HG03060 (cell line): ENCODE results near the gene NCKIPSD.

Experiments used
- ATAC-seq: cut with Tn5 transposase; IDR thresholded peaks from one replicate; pipeline ENCODE4 v1.9.1; 2021; ENCODE audit warnings: low read depth, moderate number of reproducible peaks; ENCODE audit not compliant: unreplicated experiment

NCKIPSD gene

DNA sequence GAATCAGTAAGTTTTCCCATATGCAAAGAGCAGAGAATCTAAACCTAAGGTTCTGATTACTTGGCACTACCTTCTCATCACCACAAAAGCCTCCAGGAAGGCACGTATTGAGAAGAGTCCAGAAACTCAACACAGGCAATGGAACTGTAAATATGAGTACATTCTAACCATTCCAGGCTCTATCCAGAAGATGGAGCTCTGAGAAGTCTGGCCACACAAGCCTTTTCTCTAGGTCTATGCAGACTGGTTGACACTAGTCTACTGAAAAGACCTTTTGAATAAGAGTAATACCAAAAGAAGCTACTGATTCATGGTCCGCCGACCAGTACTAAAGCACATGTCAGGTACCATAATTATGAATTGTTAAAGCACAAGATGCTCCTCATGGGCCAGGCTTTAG lies 12.2 kb upstream of the NCKIPSD start:
- ATAC-seq = no peak

DNA sequence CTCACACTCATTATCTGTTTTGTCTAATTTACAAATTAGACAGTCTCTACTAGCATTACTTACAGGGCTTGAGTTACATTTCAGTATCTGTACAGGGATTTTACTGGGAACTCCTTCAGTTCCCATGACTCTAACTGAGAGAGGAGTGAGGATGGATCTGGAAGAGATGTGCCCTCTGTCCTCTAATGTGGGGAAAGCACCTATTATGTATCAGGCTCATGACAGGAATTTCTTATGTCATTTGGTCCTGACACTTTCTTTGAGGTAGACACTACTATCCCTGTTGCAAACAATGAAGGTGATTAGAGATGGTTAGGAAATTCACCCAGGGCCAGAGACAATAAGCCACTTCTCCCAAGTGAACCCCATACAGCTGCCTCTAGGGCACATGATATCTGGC lies 10.9 kb upstream of the NCKIPSD start:
- no peak for ATAC-seq

DNA sequence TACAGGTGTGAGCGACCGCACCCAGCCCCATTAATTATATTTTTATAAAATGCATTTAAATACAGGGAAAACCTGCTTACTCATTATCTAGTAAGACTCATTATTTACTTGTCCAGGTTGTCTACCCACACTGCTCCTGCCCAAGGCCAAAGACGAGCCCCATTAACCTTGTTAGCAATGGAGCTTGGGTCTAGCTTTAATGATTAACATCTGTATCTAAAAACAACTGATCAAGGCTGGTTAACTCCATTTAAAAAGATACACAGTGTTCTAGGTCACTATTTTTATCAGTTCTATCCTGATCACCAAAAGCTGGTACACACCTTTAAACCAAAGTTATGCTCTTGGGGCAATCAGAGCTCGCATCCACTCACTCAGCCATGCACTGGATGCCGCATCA lies 10.4 kb upstream of the NCKIPSD start:
- no peak for ATAC-seq

DNA sequence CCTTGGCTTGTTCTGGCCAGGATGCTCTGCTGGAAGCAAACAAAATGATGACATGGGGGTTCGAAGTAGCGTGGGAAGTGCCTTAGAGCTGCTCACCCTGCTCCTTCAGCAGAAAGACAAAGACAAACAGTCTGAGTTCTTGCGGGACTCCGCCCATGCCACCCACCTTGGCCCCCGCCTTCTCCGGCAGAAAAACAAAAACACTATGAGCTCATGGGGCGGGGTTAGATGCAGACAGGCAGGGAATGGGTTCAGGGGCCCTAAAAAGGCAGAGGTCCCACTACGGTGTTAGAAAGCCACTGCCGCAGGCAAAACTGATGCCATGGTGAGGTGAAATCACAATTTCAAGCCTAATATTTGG lies 9.7 kb upstream of the NCKIPSD start:
- ATAC-seq = no peak

DNA sequence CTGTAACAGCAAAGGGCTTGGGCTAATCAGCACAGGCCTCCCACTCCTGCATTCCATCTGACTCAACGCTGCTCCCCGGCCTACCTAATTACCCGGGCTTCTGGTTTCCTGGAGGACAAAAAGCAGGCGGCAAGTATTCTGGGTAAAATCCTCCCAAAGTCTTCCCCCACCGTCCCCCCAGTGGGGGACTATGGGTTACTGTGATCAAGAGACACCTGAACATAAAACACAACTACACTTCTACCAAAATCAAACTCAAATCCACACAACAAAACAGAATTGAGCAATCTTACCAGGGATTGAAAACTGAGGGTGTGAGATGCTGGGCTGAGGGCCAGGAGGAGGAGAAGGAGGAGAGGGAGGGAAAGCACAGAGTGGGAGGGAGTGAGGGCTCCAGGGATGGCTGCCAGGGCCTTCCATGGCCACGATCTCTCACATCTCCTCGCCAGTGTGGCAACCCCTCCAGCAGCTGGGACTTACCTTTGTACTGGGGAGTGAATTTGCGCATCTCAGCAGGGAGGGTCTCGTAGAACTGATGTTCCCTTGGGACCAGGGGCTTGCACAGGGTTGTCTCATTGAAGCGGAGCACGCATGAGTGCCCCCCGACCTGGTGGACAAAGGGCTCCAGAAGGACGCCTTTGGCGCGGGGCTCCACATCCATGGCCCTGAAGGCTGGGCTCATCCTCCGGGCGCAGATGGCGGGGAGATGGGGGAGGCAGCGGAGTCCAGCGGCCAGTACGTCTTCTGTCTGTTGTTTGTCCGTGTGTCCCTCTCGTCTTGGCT lies 9.1 kb upstream of the NCKIPSD start:
- ATAC-seq = no peak

DNA sequence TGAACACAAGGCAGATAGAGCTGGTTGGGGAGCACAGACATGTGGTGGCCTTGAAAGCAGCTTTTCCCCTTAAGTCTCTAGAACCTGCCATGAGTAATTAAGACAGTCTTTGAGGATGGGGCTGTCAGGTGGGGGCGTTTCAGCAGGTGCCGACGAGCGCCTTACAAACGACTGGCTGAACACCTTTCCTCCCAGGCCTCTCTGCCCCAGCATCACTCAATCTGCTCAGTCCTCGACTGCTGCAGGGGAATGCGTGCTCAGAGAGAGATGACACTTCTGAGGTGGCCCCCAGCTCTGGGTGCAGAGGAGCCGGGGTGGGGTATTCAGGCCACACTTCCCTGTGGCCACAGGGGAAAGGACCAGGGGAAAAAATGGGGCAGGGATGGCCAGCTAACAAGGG lies 8.1 kb upstream of the NCKIPSD start:
- ATAC-seq = no peak

DNA sequence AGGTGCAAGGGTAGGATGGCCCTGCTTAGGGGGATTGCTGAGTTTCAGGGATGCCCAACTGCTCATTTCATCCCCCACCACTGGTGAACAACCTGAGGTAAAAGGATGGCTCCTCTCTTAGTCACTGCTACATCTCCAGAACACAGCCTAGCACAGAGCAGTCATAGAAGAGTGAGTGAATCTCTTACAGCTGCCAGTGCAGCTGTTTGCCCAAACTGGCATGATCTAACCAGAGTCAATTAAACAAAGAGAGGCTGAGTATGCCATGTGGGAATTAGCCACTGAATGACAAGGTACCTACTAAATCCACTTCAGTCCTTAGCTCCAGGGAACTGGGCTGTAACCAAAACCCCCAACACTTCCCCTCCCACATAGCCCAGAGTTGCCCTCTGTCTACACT lies 6.8 kb upstream of the NCKIPSD start:
- ATAC-seq = no peak

DNA sequence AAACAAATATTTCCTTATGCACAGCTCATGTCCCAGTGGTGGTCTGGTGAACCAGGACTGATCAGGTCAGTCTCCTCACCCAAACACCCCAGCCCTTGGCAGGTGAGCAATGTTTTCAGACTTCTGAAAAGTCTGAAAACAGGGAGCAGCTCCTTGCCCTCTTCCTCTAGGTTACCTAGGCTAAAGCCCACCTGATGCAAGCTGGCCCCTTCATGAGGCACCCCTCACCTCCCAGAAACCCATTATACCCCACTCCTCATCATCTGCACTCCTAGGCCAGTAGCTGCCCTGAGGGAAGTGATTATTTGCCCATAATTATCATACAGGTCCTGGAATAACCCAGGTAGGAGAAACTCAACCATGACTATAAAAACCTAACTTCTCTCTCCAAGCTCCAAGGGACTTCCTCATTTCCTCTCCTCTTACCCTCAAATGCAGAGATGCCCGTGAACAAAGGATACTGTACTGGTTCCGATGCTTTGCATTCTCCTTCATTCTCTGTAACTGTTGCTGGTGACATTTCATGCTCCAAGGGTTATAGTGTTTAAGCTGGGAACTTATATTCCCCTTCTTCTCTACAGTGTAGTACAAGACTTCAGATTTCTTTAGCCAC lies 5.2 kb upstream of the NCKIPSD start:
- no peak for ATAC-seq

DNA sequence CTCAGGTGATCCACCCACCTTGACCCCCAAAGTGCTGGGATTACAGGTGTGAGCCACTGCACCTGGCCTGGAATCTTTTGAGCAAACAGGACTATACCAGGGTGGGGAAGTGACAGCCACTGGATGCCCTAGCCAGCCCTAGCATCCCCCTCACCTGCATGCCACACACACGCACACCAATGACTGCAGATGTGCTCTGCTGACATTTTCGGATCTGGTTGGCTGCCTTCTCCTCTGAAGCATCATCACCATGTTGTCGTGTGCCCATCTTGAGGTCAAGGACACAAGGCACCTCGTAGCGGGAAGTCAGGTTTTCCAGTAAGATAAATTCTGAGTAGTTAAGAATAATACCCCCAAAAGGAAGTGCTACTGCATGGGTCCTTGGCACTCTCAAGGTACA lies 3.7 kb upstream of the NCKIPSD start:
- ATAC-seq = no peak

DNA sequence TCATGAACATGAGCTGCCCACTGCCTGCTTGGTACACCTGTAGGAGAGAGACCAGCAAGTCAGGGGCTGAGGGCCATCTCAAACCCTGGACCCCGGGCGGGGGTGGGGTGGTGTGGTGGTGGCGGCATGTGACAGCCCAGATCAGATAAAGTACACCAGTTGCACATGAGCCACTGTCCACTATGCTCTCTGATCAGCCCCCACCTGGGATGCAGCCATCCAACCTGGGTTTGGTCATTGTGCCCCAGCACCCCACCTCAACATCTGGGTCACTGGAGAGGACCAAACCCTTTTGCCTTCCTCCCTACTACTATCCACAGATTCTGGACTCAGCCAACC lies 3.0 kb upstream of the NCKIPSD start:
- ATAC-seq = no peak

DNA sequence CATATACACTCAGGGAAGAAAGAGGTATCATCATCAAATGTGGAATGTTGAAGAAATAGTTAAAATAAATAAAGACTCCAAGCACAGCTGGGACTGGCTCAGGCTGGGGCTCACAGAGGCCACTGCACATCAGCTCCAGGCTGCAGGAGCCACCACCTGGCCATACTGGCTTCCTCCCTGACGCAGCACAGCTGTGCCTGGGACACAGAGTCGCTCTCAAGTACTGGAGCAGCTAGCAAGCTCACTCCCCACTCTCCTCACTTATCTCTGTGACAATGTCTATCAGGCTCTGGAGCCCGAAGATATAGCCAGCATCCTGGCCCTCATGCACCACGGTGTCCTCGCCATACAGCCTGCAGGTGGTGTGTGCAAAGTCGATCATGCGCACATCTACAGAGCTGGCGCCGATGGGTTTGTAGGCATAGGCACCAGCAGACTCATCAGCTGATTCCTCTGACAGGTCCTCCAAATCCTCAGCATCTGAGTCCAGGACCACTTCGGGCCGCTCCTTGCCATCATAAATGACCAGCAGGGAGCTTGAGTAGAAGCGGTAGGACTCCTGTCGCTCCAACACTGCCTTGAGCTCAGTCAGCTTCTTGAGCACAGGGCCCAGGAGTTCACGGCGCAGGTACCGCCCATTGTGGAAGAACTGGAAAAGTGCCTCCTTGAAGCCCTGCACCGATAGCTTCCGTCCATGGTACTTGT lies 2.5 kb upstream of the NCKIPSD start:
- ATAC-seq = no peak

DNA sequence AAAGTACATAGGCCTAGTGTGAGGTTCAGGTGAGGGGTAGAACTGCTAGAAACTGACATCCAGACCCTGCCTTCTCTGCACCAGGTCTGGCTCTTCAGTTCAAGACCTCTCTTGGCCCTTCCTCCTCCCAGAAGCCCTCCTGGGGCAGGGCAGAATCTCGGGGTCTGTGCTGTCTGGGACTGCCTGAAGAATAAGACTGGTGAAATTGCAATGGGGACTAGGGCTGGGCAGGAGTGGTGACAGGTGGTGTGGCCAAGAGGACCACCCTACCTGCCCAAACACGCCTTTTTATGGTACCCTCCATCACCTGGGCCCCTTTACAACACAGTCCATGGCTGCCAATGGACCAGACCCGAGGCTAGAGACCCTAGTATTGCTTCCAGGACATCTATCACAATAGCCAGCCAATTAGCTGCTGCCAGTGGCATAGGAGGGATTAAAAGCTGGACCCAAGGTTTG lies 1.5 kb upstream of the NCKIPSD start:
- no peak for ATAC-seq

DNA sequence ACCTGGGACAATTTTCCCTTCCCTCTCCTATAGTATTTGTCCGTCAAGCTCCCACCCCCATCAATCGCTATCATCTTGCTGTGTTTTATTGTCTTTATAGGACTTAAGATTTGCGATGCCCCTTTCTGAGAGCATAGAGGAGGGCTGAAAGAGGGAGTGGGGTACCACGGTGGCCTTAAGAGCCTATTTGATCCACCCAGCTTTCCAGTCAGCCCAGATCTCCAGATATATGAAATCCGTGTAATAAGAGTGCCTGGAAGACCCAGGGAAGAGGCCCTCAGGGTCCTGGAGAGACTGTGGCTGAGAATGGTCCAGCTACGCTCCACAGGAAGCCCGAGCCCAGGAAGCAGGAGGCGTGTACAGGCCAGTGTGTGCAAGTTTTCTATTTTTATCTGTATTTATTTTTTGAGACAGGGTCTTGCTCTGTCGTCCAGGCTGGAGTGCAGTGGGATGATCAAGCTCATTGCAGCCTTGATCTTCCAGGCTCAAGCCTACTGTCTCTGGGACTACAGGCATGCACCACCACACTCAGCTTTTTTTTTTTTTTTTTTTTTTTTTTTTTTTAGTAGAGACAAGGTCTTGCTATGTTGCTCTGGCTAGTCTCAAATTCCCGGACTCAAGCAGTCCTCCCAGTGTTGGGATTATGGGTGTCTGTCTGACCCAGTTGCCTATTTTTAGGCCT lies 964 bp upstream of the NCKIPSD start:
- ATAC-seq = no peak

DNA sequence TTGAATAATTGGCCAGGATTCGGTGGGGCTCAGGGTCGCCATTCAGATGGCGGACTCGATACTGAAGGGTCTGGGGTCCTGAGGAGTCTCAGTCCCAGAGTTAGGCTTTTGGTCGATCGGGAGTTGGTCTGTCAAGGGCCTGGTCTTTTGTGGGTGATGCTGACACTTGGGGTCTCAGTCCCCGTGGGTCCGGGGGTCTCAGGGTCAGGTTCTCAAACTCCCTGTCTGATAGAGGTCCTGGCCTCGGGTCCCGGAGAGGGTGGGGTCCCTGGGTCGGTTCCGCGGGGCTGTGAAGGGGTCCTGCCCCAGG lies 467 bp downstream of the NCKIPSD start:
- no peak for ATAC-seq

DNA sequence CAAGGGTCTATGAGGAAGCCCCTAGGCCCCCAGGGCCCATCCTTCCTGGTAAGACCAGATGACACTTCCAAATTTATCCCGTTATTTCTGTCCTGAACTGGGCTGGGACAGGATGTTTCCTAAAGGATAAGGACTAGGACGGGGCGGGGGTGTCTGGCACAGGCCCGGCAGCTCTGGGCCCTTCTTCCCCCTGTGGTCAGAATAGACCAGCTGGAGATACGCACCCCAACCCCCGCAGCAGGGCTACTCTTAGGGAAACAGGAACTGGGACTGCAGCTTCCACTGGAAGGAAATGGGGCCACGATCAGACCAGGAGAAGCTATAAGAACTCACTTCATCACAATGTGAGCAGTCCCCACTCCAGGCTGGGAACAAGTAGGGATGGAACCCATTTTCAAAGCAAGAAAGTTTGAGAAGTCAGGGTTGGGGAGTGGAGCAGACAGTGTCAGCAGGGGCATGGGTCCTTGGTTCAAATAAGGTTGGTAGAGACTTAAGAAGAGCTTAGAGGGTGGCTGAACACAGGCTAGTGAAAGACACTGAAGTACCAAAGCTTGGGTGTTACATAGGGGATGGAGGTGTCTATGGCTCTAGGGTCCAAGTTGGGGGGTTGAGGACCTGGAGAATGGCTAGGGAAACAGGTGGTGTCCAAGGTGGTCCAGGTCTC lies 1.1 kb downstream of the NCKIPSD start:
- ATAC-seq = no peak

DNA sequence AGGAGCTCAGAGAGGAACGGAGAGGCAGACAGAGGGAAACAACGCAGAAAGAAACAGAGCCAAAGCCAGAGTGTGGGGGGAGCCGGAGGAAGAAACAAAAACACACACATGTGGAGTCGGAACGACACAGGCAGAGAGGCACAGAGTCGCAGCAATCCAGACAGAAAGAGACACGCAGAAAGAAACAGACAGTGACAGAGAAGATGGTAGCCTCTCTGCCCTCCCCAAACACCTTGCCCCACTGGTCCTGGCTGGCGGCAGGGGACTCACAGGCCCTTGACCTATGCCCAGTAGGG lies 1.7 kb downstream of the NCKIPSD start:
- ATAC-seq = no peak

DNA sequence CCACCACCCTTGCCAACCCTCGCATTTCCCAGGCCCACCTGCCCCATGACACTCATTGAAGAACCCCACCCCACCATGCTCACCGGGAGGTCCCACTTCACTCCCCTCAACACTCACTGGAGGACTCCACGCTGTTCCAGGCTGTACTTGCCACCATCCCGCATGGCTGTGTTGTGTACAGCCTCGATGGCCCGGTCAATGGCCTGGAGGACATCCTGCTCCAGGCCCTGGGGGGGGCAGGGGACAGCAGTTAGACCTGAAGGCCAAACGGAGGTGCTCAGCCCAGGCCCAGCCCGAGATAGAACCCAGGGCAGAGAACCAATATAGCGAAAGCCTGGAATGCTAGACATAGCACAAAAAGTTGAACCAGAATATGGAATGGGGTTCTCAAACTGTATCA lies 2.9 kb downstream of the NCKIPSD start:
- ATAC-seq = no peak

DNA sequence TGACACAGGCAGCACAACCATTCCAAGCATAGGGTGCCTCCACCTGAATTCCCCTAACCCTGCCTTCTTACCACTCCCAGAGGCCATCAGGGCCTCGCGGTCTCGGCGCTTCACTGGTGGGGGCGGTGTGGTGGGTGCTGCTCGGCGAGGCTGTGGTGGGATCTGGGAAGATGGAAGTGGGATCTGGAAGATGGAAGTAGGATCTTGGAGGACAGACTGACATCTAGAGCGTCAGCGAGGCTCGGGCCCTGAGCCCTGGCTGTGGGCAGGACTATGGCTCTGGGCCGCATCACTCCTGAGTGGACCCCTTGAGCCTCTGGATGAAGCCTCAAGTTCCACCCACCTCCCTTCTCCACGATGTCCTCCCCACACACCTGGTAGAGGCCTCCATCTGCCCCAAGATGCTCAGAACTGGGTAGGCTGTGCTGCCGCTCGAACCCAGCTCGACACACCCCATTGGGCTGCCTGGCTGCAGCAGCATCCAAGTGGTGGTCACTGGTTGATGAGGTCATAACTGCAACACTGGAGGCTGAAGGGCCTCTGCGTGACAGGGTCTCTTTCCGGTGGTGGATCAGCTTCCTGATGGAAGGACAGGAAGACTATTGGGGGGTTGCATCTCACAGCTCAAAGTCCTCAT lies 3.6 kb downstream of the NCKIPSD start:
- ATAC-seq = no peak

DNA sequence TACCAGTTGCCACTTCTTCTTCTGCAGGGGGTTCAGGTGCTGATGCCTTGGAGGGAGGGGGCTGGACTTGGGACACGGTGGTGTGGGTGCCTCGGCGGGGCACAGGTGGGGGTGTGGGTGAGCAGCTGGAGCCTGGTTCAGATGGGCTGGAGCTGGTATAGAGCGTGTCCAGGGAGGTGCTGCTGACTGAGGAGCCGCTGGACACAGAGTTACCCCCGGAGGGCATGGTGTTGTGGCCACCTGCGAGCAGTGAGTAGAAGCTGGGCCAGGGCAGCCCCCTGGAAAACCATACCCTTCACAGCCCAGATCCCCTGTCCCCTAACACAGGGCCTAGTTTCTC lies 4.2 kb downstream of the NCKIPSD start:
- no peak for ATAC-seq

DNA sequence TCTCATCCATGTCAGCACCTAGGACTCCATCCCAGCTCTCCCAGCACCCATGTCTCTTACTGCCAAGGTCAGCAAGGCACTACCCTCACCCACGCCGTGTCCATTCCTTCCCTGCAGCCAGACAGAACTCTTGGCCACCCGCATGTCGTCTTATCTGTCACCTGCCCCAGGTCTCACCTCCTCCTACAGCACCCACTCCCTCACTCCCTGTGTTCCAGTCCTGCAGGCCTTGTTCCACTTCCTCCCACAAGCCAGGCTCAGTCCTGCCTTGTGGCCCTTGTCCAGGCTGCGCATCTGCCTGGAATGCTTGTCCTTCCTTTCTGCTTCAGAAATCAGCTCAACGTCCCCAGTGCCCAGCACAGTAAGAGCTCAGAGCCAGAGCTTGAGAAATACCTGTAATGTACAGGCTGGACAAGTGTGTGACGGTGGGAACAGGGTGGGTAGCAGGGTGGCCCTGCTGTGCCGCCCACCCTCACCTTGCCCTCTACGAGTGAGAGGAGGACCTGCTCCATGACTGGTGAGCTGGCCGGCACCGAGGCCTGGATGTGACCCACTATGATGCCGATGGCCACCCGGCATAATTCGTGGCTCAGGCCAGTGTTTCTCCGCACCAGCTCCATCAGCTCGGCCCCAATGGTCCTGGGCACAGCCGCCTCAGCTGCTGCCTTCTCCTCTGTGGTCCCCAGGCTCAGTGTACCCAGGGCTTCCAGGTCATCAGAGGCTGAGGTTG lies 4.7 kb downstream of the NCKIPSD start:
- no peak for ATAC-seq
